NB4 (cell line): ENCODE data around the gene MED13L.
A peak's percentile ranks its signal among the peaks of the same experiment; 100 is the strongest.

Experiments used
- DNase-seq: peaks from one replicate; pipeline ENCODE4 v3.0.0; 2010; ENCODE audit warnings: low read depth
- H3K4me3 ChIP-seq: one replicate; pipeline ENCODE4 v1.5.1; 2011; ENCODE audit warnings: mild to moderate bottlenecking, low read depth, low read length, moderate library complexity
- MYC ChIP-seq: IDR thresholded peaks from 2 replicates; pipeline ENCODE4 v1.6.1; 2011; ENCODE audit warnings: low read depth, low read length
- POLR2A ChIP-seq: IDR thresholded peaks from 2 replicates; pipeline ENCODE4 v1.6.1; 2011; ENCODE audit warnings: mild to moderate bottlenecking; ENCODE audit not compliant: insufficient read length; ENCODE audit errors: extremely low read depth
- TF ChIP-seq, protein P1 (sequence below): IDR thresholded peaks from one replicate; pipeline ENCODE4 v1.5.1; 2012; ENCODE audit warnings: low read depth, low read length
- TF ChIP-seq, protein P2 (sequence below): IDR thresholded peaks from 2 replicates; pipeline ENCODE4 v1.6.1; 2011; ENCODE audit warnings: low read depth, low read length

Gene MED13L

DNA sequence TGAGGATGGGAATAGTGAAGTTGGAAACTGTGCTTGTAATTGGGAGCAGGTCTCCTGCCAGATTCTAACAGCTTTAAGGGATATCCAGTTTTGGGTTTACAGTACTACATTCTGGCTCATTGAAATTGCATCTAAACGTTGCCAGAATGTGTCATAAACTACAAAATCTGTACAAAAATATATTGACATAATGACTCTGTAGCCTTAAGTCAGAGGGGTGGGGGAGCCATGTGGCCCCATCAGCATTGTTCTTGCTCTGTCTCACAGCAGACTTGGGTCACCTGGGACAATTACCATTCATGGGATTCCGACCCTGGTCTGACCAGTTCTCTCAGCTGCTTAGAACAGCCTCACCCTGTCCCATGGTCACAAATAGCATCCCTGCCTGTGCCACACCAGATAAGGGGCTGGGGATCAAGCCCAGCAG, 43.3 kb upstream of the MED13L start:
- no peak for DNase-seq
- H3K4me3 ChIP-seq, result no peak overlapping the region
- TF ChIP-seq, protein P1, sequence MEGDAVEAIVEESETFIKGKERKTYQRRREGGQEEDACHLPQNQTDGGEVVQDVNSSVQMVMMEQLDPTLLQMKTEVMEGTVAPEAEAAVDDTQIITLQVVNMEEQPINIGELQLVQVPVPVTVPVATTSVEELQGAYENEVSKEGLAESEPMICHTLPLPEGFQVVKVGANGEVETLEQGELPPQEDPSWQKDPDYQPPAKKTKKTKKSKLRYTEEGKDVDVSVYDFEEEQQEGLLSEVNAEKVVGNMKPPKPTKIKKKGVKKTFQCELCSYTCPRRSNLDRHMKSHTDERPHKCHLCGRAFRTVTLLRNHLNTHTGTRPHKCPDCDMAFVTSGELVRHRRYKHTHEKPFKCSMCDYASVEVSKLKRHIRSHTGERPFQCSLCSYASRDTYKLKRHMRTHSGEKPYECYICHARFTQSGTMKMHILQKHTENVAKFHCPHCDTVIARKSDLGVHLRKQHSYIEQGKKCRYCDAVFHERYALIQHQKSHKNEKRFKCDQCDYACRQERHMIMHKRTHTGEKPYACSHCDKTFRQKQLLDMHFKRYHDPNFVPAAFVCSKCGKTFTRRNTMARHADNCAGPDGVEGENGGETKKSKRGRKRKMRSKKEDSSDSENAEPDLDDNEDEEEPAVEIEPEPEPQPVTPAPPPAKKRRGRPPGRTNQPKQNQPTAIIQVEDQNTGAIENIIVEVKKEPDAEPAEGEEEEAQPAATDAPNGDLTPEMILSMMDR, result no peak
- TF ChIP-seq, protein P2, sequence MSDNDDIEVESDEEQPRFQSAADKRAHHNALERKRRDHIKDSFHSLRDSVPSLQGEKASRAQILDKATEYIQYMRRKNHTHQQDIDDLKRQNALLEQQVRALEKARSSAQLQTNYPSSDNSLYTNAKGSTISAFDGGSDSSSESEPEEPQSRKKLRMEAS, result no peak
- TF ChIP-seq MYC (no peak), POLR2A (no peak)

DNA sequence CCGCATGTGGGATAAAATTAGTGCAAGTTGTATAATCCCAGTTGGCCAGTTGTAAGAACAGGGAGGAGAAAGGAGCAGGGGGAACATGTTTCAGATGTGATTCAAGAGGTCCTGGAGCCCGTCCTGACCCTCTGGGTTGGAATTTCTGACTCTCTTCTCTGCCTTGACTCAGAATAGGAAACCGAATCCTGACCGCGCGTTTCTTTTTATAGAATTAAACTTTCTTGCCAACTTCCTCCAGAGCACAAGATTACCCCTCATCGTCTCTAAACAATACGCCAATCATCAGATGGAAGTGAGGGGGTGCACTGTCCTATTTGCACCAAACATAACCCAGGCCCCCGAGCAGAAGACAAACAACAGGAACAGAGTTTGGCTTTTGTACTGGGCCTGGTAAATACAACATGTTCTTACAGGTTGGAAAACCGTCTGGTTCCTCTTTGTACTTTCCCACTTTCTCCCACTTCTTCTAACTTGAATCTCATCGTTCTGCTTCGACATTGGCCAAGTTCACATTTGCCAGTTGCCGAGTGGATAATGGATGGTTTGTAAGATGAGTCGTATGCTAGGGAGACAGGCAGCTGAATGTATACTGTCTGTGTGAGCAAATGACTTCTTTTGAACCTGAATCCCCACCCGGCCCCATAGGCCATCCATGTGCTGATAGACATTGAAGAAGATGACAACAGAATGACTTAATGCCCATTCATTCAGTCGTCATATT, 42.6 kb upstream of the MED13L start:
- DNase-seq, result peak; percentile 78
- H3K4me3 ChIP-seq, result peak overlapping the region; percentile 14
- no peak for TF ChIP-seq MYC
- TF ChIP-seq, protein P1, result no peak
- no peak for TF ChIP-seq POLR2A
- TF ChIP-seq, protein P2, result no peak

DNA sequence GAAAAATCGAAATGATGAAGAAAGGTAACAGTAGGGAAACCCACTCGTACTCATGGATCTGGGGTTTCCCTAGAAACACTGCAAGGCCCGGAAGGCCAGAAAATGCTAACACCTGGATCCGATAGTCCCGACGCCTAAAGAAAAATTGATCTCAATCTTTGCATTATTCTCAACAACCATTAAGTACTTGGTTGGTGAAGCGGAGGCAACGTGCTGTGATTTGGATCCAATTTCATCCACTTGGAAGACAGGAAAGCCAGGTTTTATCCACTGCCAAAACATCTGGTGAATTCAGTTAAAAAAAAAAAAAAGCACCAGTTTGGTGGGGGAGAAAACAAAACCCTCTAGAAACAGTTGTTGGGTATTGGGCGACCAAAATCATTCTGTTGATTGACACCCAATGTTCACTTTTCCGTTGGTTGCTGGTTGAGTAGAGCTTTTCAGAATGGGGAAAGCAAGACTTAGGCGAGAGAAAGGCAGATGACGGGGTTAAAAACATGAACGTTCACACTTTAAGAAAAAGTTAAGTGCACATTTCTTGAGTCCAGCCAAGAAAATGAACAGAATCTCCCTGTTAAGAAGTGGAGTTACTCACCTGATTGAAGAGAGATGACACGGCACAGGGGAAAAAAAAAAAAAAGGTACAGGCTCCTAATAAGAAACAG, 41.9 kb upstream of the MED13L start:
- TF ChIP-seq MYC (no peak), POLR2A (no peak)
- TF ChIP-seq, protein P1, result no peak
- TF ChIP-seq, protein P2, result no peak
- DNase-seq, result peak; percentile 45
- H3K4me3 ChIP-seq, result peak overlapping the region; percentile 14

DNA sequence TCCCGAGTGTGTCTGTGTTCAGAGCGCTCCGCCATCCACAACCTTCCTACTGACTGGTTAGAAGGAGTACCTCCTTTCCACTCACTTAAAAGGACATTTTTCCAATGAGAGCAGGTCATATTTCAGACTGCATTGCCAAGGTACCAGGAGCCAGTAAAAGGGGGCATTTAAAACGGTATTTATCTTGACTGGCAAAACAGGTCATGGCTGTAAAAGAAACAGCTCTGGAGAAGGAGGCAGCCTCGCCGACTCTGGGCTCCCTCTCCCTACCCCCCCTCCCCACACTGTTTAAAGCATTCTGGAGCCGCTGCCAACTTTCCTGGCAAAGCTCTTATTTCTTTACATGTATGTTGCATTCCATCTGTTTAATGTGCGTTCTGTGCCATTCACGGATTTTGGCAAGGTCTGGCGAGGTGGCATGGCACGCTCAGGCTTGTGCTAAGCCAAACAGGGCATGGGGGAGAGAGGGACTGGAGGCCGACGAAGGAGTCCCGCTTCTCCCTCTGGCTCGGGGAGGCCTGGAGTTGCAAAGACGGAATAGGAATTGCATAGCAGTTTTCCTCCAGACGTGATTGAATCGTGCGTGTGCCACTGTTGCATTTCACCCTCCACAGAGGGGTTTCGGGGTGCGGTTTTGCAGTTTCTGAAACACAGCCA, 41.2 kb upstream of the MED13L start:
- H3K4me3 ChIP-seq, result no peak overlapping the region
- DNase-seq, result no peak
- TF ChIP-seq MYC, result no peak
- TF ChIP-seq, protein P1, result no peak
- TF ChIP-seq, protein P2, result no peak
- no peak for TF ChIP-seq POLR2A

DNA sequence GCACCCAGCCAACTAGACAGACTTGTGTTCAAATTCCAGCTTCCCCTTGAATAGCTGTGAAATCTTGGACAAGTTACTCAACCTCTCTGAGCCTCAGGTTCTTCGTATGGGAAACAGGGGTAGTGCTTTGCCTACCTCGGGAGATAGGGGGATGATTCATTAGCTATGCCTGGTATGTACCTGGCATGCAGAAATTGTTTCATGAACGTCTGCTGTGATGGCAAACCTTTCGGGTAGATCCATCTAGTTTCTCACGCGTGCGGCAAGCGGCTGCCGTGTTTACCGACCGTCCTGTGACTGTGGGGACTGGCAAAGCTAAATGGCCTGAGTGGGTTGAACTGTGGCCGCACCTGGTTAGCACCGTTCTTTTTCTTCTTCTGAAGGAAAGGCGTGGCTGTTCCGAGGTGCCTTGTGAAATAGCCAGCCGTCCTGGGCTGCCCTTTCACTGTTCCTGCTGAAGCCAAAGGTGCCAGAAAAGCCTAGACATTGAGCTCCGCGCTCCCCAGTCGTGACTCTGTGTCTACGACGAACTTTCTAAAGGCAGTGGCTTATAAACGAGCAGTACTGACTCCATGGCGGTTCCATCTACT, 40.6 kb upstream of the MED13L start:
- no peak overlapping the region for H3K4me3 ChIP-seq
- TF ChIP-seq, protein P1, result no peak
- TF ChIP-seq, protein P2, result no peak
- TF ChIP-seq POLR2A (no peak), MYC (no peak)
- no peak for DNase-seq
